GM06990 (cell line): ENCODE data around the gene ARRB2.

Source experiments
- DNase-seq: peaks from one replicate; pipeline ENCODE4 v3.0.0-alpha.2; 2011; ENCODE audit not compliant: insufficient read length; ENCODE audit errors: extremely low read depth
- H3K27me3 ChIP-seq: replicated peaks from 2 replicates; pipeline ENCODE4 v1.6.0; 2011; ENCODE audit warnings: low read length; ENCODE audit not compliant: control insufficient read depth, insufficient read depth
- H3K36me3 ChIP-seq: 2 replicates; pipeline ENCODE4 v1.5.1; 2011; ENCODE audit warnings: low read length; ENCODE audit not compliant: control insufficient read depth, insufficient read depth
- H3K4me3 ChIP-seq: replicated peaks from 2 replicates; pipeline ENCODE4 v1.5.1; 2011; ENCODE audit warnings: low read depth, mild to moderate bottlenecking, control low read depth, low read length
- TF ChIP-seq, protein P1 (sequence below): IDR thresholded peaks from 2 replicates; pipeline ENCODE4 v1.5.1; 2011; ENCODE audit warnings: low read length, control low read depth, mild to moderate bottlenecking, inconsistent platforms; ENCODE audit not compliant: insufficient read depth, poor library complexity, severe bottlenecking

The ARRB2 gene

GRCh38 chr17:4753392-4753791, 43.0 kb downstream of the ARRB2 start:
- H3K4me3 ChIP-seq = no peak overlapping the region
- peaks cover 1% of the 10 kb centered on the region for H3K27me3 ChIP-seq
- no peaks in the 10 kb centered on the region for H3K36me3 ChIP-seq
- no peak for DNase-seq
- TF ChIP-seq, protein P1, sequence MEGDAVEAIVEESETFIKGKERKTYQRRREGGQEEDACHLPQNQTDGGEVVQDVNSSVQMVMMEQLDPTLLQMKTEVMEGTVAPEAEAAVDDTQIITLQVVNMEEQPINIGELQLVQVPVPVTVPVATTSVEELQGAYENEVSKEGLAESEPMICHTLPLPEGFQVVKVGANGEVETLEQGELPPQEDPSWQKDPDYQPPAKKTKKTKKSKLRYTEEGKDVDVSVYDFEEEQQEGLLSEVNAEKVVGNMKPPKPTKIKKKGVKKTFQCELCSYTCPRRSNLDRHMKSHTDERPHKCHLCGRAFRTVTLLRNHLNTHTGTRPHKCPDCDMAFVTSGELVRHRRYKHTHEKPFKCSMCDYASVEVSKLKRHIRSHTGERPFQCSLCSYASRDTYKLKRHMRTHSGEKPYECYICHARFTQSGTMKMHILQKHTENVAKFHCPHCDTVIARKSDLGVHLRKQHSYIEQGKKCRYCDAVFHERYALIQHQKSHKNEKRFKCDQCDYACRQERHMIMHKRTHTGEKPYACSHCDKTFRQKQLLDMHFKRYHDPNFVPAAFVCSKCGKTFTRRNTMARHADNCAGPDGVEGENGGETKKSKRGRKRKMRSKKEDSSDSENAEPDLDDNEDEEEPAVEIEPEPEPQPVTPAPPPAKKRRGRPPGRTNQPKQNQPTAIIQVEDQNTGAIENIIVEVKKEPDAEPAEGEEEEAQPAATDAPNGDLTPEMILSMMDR = no peak

- no peaks in the 10 kb centered on the region for H3K36me3 ChIP-seq
- no peak overlapping the region for H3K4me3 ChIP-seq
- DNase-seq = no peak
- TF ChIP-seq, protein P1 = no peak
- no peaks in the 10 kb centered on the region for H3K27me3 ChIP-seq
These were observed 49.4 kb downstream of the ARRB2 start for GRCh38 chr17:4759776-4760236.

- TF ChIP-seq, protein P1 = no peak
- H3K27me3 ChIP-seq = no peaks in the 10 kb centered on the region
- no peaks in the 10 kb centered on the region for H3K36me3 ChIP-seq
- H3K4me3 ChIP-seq = no peak overlapping the region
- no peak for DNase-seq
These were observed 54.2 kb downstream of the ARRB2 start for GRCh38 chr17:4764595-4764994.

DNA sequence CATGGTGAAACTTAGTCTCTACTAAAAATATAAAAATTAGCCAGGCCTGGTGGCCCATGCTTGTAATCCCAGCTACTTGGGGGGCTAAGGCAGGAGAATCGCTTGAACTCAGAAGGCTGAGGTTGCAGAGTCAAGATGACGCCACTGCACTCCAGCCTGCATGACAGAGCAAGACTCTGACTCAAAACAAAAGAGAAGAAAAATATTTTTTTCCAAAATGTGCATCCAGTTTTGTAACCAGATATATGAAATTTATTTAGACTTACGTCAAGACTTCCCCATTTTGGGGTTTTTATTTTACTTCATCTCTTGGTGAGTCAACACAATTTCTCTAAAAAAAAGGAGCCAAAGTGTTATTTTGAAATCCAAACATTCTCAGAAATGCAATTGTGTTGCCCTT, 55.8 kb downstream of the ARRB2 start:
- no peaks in the 10 kb centered on the region for H3K27me3 ChIP-seq
- H3K36me3 ChIP-seq = no peaks in the 10 kb centered on the region
- H3K4me3 ChIP-seq = no peak overlapping the region
- TF ChIP-seq, protein P1 = no peak
- no peak for DNase-seq

DNA sequence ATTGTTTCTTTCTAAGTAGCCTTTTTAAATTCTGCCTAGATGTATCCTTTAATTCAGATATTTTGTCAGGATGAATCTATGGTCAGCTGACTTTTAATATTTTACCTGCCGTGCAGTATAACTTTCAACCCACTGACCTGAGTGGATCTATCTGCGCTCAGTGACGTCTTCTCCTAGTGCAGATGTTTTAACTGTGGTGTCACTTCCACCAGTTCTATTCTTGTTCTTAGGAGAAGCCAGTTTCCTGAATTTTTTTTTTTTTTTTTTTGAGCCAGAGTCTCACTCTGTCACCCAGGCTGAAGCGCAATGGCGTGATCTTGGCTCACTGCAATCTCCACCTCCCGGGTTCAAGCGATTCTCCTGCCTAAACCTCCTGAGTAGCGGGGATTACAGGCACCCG, 56.3 kb downstream of the ARRB2 start:
- DNase-seq = no peak
- no peaks in the 10 kb centered on the region for H3K27me3 ChIP-seq
- no peak overlapping the region for H3K4me3 ChIP-seq
- H3K36me3 ChIP-seq = no peaks in the 10 kb centered on the region
- TF ChIP-seq, protein P1 = no peak

DNA sequence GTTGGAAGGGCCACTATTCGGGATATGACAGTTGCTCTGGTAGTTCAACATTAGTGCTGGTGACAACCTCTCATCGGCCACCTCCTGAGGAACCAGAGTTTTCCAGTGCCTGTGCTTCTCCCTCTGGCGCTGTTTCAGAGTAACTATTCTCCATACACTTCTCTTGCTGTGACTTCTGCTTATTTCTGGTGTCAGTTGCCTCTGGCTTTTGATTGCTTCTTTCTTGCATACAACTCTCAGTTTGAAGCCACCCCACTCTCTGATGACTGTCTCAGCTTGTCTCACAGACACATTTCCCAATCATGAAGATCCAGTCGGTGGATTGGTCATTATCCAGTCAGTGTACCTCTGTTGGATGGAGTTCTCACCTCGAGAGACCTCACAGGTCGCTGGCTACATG, 57.9 kb downstream of the ARRB2 start:
- Histone ChIP-seq H3K36me3 (no peaks in the 10 kb centered on the region), H3K4me3 (no peak overlapping the region), H3K27me3 (no peaks in the 10 kb centered on the region)
- TF ChIP-seq, protein P1 = no peak
- no peak for DNase-seq
